ENCODE measurements around the gene ZFP36L2. TPM values are rescaled to one million over a fixed set of nuclear protein-coding genes. Genes with fewer than 3 reads are reported as not detected.
"Not testable (repeated sequence)": the region's sequence is repeated elsewhere in the genome, so short reads cannot be mapped to it uniquely, and the experiment has no call there.

ZFP36L2 gene
- polyA plus RNA-seq, 3 donors = 76.9 to 90.8 (median 86.7) TPM

GRCh38 chr2:43190311-43191052, 35.9 kb downstream of the ZFP36L2 start:
- no peak for DNase-seq (ENCODE audit: low read depth in 3 of 3, low spot score in 2 of 3)

GRCh38 chr2:43189861-43190260, 36.5 kb downstream of the ZFP36L2 start:
- DNase-seq (ENCODE audit: low read depth in 3 of 3, low spot score in 2 of 3) = not testable (repeated sequence)

- no peak for DNase-seq (ENCODE audit: low read depth in 3 of 3, low spot score in 2 of 3)
Measured at GRCh38 chr2:43188561-43189386, 37.6 kb downstream of the ZFP36L2 start.

GRCh38 chr2:43186679-43187374, 39.6 kb downstream of the ZFP36L2 start:
- no peak for DNase-seq (ENCODE audit: low read depth in 3 of 3, low spot score in 2 of 3)

- DNase-seq (ENCODE audit: low read depth in 3 of 3, low spot score in 2 of 3) = no peak
Measured at GRCh38 chr2:43186321-43186678, 40.1 kb downstream of the ZFP36L2 start.

- DNase-seq (ENCODE audit: low read depth in 3 of 3, low spot score in 2 of 3) = no peak
Measured at GRCh38 chr2:43185146-43185545, 41.3 kb downstream of the ZFP36L2 start.

- no peak for DNase-seq (ENCODE audit: low read depth in 3 of 3, low spot score in 2 of 3)
Measured at GRCh38 chr2:43184339-43184895, 42.0 kb downstream of the ZFP36L2 start.

- DNase-seq (ENCODE audit: low read depth in 3 of 3, low spot score in 2 of 3) = no peak
Measured at GRCh38 chr2:43183743-43184142, 42.7 kb downstream of the ZFP36L2 start.

GRCh38 chr2:43180897-43181296, 45.5 kb downstream of the ZFP36L2 start:
- DNase-seq (ENCODE audit: low read depth in 3 of 3, low spot score in 2 of 3) = no peak

GRCh38 chr2:43179942-43180341, 46.5 kb downstream of the ZFP36L2 start:
- no peak for DNase-seq (ENCODE audit: low read depth in 3 of 3, low spot score in 2 of 3)

- no peak for DNase-seq (ENCODE audit: low read depth in 3 of 3, low spot score in 2 of 3)
Measured at GRCh38 chr2:43178602-43179542, 47.5 kb downstream of the ZFP36L2 start.

- DNase-seq (ENCODE audit: low read depth in 3 of 3, low spot score in 2 of 3) = no peak
Measured at GRCh38 chr2:43178055-43178598, 48.3 kb downstream of the ZFP36L2 start.

GRCh38 chr2:43176449-43176848, 50.0 kb downstream of the ZFP36L2 start:
- no peak for DNase-seq (ENCODE audit: low read depth in 3 of 3, low spot score in 2 of 3)

GRCh38 chr2:43175876-43176275, 50.5 kb downstream of the ZFP36L2 start:
- no peak for DNase-seq (ENCODE audit: low read depth in 3 of 3, low spot score in 2 of 3)

- DNase-seq (ENCODE audit: low read depth in 3 of 3, low spot score in 2 of 3) = no peak
Measured at GRCh38 chr2:43175020-43175441, 51.4 kb downstream of the ZFP36L2 start.

GRCh38 chr2:43174368-43174916, 52.0 kb downstream of the ZFP36L2 start:
- no peak for DNase-seq (ENCODE audit: low read depth in 3 of 3, low spot score in 2 of 3)
